Esophagus mucosa (tissue), 1 donor: Measurements from ENCODE around the gene INPP5B. TPM values are rescaled to one million over a fixed set of nuclear protein-coding genes. Genes with fewer than 3 reads are reported as not detected.

Experiments
- ATAC-seq: fragments of 200-7000 bp; cut with Tn5 transposase; one replicate; pipeline ENCODE4 v1.9.1; 2020
- total RNA-seq: library from RNA; stranded (reverse); gene quantifications from one replicate; pipeline ENCODE4 v1.2.4, GENCODE V29; 2023
- donor health status: DM: yes; HTN: yes; CAD: no.

Gene INPP5B
- total RNA-seq, 1 donor from 2014 or later, result 8.6 TPM

- ATAC-seq, result no peak
Measured at GRCh38 chr1:37831109-37831508, 115.7 kb downstream of the INPP5B start.

GRCh38 chr1:37828410-37829074, 118.3 kb downstream of the INPP5B start:
- peak; percentile 84 for ATAC-seq

- no peak for ATAC-seq
Measured at GRCh38 chr1:37825506-37825905, 121.3 kb downstream of the INPP5B start.

GRCh38 chr1:37824001-37824400, 122.9 kb downstream of the INPP5B start:
- ATAC-seq, result no peak

- peak; percentile 53 for ATAC-seq
Measured at GRCh38 chr1:37822906-37823815, 123.7 kb downstream of the INPP5B start.

- no peak for ATAC-seq
Measured at GRCh38 chr1:37821481-37821880, 125.4 kb downstream of the INPP5B start.

GRCh38 chr1:37817481-37817880, 129.4 kb downstream of the INPP5B start:
- peak; percentile 68 for ATAC-seq

DNA sequence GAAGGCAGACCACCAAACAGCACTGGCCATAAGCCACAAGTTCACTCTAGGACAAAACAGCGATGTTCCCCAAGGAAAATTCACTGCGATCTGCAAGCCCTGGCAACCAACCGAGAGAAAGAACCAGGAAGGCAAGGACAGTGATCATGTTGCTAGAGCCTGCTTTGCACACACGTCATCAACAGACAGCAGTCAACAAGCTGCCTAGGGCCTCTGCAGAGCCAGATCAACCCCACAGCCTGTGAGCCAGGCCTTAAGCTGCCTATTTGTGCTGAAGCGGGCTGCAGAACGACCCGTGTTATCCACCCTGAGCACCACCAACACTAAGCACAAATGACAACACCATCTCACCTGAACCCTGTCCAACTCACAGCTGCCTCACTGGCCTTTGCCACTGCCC, 132.6 kb downstream of the INPP5B start:
- no peak for ATAC-seq

GRCh38 chr1:37813529-37814145, 133.2 kb downstream of the INPP5B start:
- ATAC-seq, result no peak

GRCh38 chr1:37811027-37811655, 135.7 kb downstream of the INPP5B start:
- ATAC-seq, result peak; percentile 36

Other genes starting within 250 kb of the INPP5B start
- 0.68 TPM for gene EPHA10, start 181.9 kb downstream of the INPP5B start, total RNA-seq
- gene MANEAL, start 153.2 kb downstream of the INPP5B start, total RNA-seq, result 3.1 TPM
- gene C1orf122, start 139.3 kb downstream of the INPP5B start, total RNA-seq, result 46.7 TPM
- gene YRDC, start 138.8 kb downstream of the INPP5B start, total RNA-seq, result 14.7 TPM
- gene MTF1, start 87.5 kb downstream of the INPP5B start, total RNA-seq, result 39.3 TPM
- gene SF3A3, start 43.0 kb upstream of the INPP5B start, total RNA-seq, result 41.7 TPM
- gene FHL3, start 58.5 kb upstream of the INPP5B start, total RNA-seq, result 10.6 TPM
- 30.3 TPM for gene UTP11, start 65.7 kb upstream of the INPP5B start, total RNA-seq
- gene POU3F1, start 99.7 kb upstream of the INPP5B start, total RNA-seq, result 6.0 TPM